B cell (primary cell): ENCODE results near the gene AFF3.

Source experiments
- EZH2 ChIP-seq: IDR thresholded peaks from 2 replicates; pipeline ENCODE4 v1.6.1; 2012; ENCODE audit warnings: borderline replicate concordance, low read depth, mild to moderate bottlenecking, moderate library complexity, low read length; ENCODE audit not compliant: insufficient read depth, poor library complexity, severe bottlenecking
- TF ChIP-seq, protein P1 (sequence below): fragments of 200-600 bp; IDR thresholded peaks from one replicate; pipeline ENCODE4 v1.8.0; 2022; ENCODE audit warnings: antibody characterized with exemption, mild to moderate bottlenecking

DNA sequence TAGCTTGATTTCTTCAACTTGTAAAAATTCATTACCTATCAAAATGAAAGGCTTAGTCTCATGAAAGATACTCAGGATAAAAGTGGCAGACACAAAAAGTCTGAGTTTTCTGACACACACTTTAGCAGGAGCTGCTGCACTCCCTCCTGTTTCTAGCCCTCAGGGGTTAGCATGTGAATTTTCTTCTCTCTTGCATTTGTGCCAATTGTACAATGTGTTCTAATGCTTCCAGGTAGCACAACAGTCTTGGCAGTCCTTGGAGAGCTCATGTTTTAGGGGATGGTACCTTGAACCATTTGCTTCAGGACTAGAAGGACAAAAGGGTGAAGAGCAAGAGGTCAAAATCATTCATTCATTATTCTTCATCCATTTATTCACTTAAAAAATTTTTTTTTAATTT lies 316.8 kb downstream of the AFF3 start:
- TF ChIP-seq, protein P1, sequence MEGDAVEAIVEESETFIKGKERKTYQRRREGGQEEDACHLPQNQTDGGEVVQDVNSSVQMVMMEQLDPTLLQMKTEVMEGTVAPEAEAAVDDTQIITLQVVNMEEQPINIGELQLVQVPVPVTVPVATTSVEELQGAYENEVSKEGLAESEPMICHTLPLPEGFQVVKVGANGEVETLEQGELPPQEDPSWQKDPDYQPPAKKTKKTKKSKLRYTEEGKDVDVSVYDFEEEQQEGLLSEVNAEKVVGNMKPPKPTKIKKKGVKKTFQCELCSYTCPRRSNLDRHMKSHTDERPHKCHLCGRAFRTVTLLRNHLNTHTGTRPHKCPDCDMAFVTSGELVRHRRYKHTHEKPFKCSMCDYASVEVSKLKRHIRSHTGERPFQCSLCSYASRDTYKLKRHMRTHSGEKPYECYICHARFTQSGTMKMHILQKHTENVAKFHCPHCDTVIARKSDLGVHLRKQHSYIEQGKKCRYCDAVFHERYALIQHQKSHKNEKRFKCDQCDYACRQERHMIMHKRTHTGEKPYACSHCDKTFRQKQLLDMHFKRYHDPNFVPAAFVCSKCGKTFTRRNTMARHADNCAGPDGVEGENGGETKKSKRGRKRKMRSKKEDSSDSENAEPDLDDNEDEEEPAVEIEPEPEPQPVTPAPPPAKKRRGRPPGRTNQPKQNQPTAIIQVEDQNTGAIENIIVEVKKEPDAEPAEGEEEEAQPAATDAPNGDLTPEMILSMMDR, result no peak
- no peak for TF ChIP-seq EZH2
